Glutamatergic neuron (in vitro differentiated cells): ENCODE results near the gene TCF7L2. TPM values are rescaled to one million over a fixed set of nuclear protein-coding genes. Genes with fewer than 3 reads are reported as not detected.

Experiments used
- DNase-seq: peaks from one replicate; pipeline ENCODE4 v3.0.0; 2022
- H3K27ac Mint-ChIP-seq: one replicate; pipeline ENCODE4 v1.8.0; 2020; ENCODE audit warnings: mild to moderate bottlenecking, mixed read lengths, inconsistent platforms; ENCODE audit not compliant: unreplicated experiment
- H3K27me3 Mint-ChIP-seq: one replicate; pipeline ENCODE4 v1.8.0; 2020; ENCODE audit warnings: mild to moderate bottlenecking, moderate library complexity, mixed read lengths, inconsistent platforms; ENCODE audit not compliant: unreplicated experiment
- H3K36me3 Mint-ChIP-seq: one replicate; pipeline ENCODE4 v1.8.0; 2020; ENCODE audit warnings: mild to moderate bottlenecking, mixed read lengths, inconsistent platforms; ENCODE audit not compliant: unreplicated experiment
- H3K4me1 Mint-ChIP-seq: one replicate; pipeline ENCODE4 v1.8.0; 2020; ENCODE audit warnings: mild to moderate bottlenecking, low read depth, mixed read lengths, inconsistent platforms; ENCODE audit not compliant: unreplicated experiment
- H3K4me3 Mint-ChIP-seq: one replicate; pipeline ENCODE4 v1.8.0; 2020; ENCODE audit warnings: mild to moderate bottlenecking, mixed read lengths, inconsistent platforms; ENCODE audit not compliant: unreplicated experiment
- H3K9me3 Mint-ChIP-seq: one replicate; pipeline ENCODE4 v1.8.0; 2020; ENCODE audit warnings: mild to moderate bottlenecking, moderate library complexity, mixed read lengths, inconsistent platforms; ENCODE audit not compliant: unreplicated experiment
- total RNA-seq: library from RNA; stranded (reverse); fragmentation: NEBNext Ultra II Directional; extraction: Animal tissue kit (Norgen Biotek cat#: 25700); gene quantifications from one replicate; pipeline ENCODE4 v1.2.1, GENCODE V29; 2021; ENCODE audit not compliant: unreplicated experiment
- TF ChIP-seq, protein P1 (sequence below): fragments of 200-600 bp; sonication (generic); IDR thresholded peaks from one replicate; pipeline ENCODE4 v1.5.0; 2021; ENCODE audit not compliant: partially characterized antibody, unreplicated experiment

Gene TCF7L2
- total RNA-seq, 1 donor from 2014 or later: 5.0 TPM

- Mint-ChIP-seq H3K36me3 (no peaks in the 10 kb centered on the region), H3K4me1 (peaks cover 8% of the 10 kb centered on the region), H3K27me3 (no peaks in the 10 kb centered on the region), H3K9me3 (peaks cover 4% of the 10 kb centered on the region), H3K27ac (no peak overlapping the region), H3K4me3 (no peak overlapping the region)
- DNase-seq: no peak
- TF ChIP-seq, protein P1, sequence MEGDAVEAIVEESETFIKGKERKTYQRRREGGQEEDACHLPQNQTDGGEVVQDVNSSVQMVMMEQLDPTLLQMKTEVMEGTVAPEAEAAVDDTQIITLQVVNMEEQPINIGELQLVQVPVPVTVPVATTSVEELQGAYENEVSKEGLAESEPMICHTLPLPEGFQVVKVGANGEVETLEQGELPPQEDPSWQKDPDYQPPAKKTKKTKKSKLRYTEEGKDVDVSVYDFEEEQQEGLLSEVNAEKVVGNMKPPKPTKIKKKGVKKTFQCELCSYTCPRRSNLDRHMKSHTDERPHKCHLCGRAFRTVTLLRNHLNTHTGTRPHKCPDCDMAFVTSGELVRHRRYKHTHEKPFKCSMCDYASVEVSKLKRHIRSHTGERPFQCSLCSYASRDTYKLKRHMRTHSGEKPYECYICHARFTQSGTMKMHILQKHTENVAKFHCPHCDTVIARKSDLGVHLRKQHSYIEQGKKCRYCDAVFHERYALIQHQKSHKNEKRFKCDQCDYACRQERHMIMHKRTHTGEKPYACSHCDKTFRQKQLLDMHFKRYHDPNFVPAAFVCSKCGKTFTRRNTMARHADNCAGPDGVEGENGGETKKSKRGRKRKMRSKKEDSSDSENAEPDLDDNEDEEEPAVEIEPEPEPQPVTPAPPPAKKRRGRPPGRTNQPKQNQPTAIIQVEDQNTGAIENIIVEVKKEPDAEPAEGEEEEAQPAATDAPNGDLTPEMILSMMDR: no peak
Measured at GRCh38 chr10:112990271-112990670, 40.2 kb downstream of the TCF7L2 start.

- TF ChIP-seq, protein P1: no peak
- Mint-ChIP-seq H3K27me3 (no peaks in the 10 kb centered on the region), H3K4me3 (no peak overlapping the region), H3K9me3 (peaks cover 3% of the 10 kb centered on the region), H3K27ac (no peak overlapping the region), H3K36me3 (no peaks in the 10 kb centered on the region), H3K4me1 (no peaks in the 10 kb centered on the region)
- no peak for DNase-seq
Measured at GRCh38 chr10:112991888-112992491, 41.9 kb downstream of the TCF7L2 start.

DNA sequence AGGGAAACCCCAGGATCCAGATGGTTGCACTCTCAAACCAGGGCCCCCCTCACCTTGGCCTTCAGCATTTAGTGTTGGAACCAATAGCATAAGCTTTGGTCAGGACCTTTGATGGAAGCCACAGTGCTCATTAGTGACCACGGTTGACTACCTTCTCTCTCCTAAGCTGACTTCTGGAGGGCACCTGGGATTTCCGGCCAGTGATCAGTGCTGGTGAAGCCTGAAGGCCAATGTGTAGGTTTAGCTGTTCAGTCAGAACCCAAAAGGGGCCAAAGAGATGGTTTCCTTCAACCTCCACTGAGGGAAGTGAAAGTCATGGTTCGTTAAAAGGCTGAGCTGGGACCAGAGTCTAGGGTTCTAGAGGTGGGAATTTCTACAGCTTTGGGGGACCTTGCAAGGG lies 46.4 kb downstream of the TCF7L2 start:
- TF ChIP-seq, protein P1: no peak
- Mint-ChIP-seq H3K4me3 (no peak overlapping the region), H3K9me3 (no peaks in the 10 kb centered on the region), H3K27ac (no peak overlapping the region), H3K36me3 (no peaks in the 10 kb centered on the region), H3K4me1 (no peaks in the 10 kb centered on the region), H3K27me3 (no peaks in the 10 kb centered on the region)
- DNase-seq: no peak

GRCh38 chr10:112999102-112999501 lies 49.1 kb downstream of the TCF7L2 start:
- Mint-ChIP-seq H3K27me3 (no peaks in the 10 kb centered on the region), H3K9me3 (no peaks in the 10 kb centered on the region), H3K4me1 (no peaks in the 10 kb centered on the region), H3K36me3 (no peaks in the 10 kb centered on the region), H3K4me3 (no peak overlapping the region), H3K27ac (no peak overlapping the region)
- DNase-seq: no peak
- TF ChIP-seq, protein P1: no peak

DNA sequence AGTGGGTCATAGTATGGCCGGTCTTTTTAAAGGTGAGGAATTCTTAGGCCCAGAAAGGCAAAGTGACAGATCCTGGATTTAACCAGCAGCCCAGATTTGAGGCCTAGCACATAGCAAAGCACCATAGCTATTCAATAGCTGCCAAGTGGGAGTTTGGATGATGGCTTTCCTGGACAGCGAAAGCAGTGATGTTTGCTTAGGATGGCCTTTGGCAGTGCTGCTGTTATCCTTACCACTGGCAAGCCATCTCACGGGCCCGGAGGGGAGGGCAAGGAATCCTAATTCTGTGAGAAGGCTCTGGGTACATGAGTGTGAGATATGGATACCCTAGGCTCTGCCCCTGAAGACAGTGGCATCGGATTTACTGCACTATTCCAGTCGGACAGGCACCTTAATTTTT lies 50.4 kb downstream of the TCF7L2 start:
- TF ChIP-seq, protein P1: no peak
- Mint-ChIP-seq H3K36me3 (no peaks in the 10 kb centered on the region), H3K4me3 (no peak overlapping the region), H3K27ac (no peak overlapping the region), H3K4me1 (no peaks in the 10 kb centered on the region), H3K27me3 (no peaks in the 10 kb centered on the region), H3K9me3 (no peaks in the 10 kb centered on the region)
- DNase-seq: no peak
